Spleen (tissue), 11 donors: ENCODE results near the gene JAG1. TPM values are rescaled to one million over a fixed set of nuclear protein-coding genes. Genes with fewer than 3 reads are reported as not detected.
"Not testable (repeated sequence)": the region's sequence is repeated elsewhere in the genome, so short reads cannot be mapped to it uniquely, and the experiment has no call there.

Source experiments
- DNase-seq: peaks from one replicate; pipeline ENCODE4 v3.0.0-alpha.2; 2020
- H3K27ac ChIP-seq, 8 donors: fragments of 200-600 bp; sonication (generic) in 7 of 8; 1 replicate in 4 of 8; 2 replicates in 4 of 8; pipeline versions ENCODE4 v1.5.0 to v1.8.0; 2016 to 2021; ENCODE audit warnings: inconsistent platforms in 4 of 8, mild to moderate bottlenecking in 4 of 8, moderate library complexity in 1 of 8
- H3K27me3 ChIP-seq, 7 donors: fragments of 200-600 bp; sonication (generic) in 6 of 7; replicated peaks in 1 of 7; 1 replicate in 4 of 7; 2 replicates in 3 of 7; pipeline versions ENCODE4 v1.5.0 to v1.8.0; 2016 to 2021; ENCODE audit warnings: inconsistent platforms in 3 of 7, mild to moderate bottlenecking in 1 of 7
- H3K36me3 ChIP-seq, 6 donors: fragments of 200-600 bp; sonication (generic) in 5 of 6; 1 replicate in 4 of 6; 2 replicates in 2 of 6; pipeline versions ENCODE4 v1.5.0 to v1.8.0; 2016 to 2021; ENCODE audit warnings: inconsistent platforms in 2 of 6
- H3K4me1 ChIP-seq, 6 donors: fragments of 200-600 bp; sonication (generic) in 5 of 6; 1 replicate in 3 of 6; 2 replicates in 3 of 6; pipeline versions ENCODE4 v1.5.0 to v1.8.0; 2016 to 2021; ENCODE audit warnings: inconsistent platforms in 3 of 6
- H3K4me3 ChIP-seq, 8 donors: fragments of 200-600 bp; sonication (generic) in 7 of 8; 1 replicate in 4 of 8; 2 replicates in 4 of 8; pipeline versions ENCODE4 v1.5.0 to v1.8.0; 2016 to 2021; ENCODE audit warnings: inconsistent platforms in 4 of 8, mild to moderate bottlenecking in 4 of 8, moderate library complexity in 2 of 8
- H3K9me3 ChIP-seq, 8 donors: fragments of 200-600 bp; sonication (generic) in 7 of 8; 1 replicate in 4 of 8; 2 replicates in 4 of 8; pipeline versions ENCODE4 v1.5.0 to v1.8.0; 2016 to 2021; ENCODE audit warnings: inconsistent platforms in 4 of 8
- CTCF ChIP-seq, 11 experiments: fragments of 200-600 bp in 7 of 11; fragments of 450-650 bp in 4 of 11; sonication (generic) in 4 of 11; IDR thresholded peaks in 8 of 11; conservative IDR thresholded peaks in 3 of 11; 1 replicate in 7 of 11; 2 replicates in 4 of 11; pipeline versions ENCODE4 v1.4.0 to v1.8.0; 2016 to 2021; ENCODE audit warnings: antibody characterized with exemption in 11 of 11, inconsistent platforms in 4 of 11, mild to moderate bottlenecking in 1 of 11
- POLR2A ChIP-seq, 3 donors: fragments of 450-650 bp; IDR thresholded peaks; one replicate each; pipeline ENCODE4 v1.5.1; 2017; ENCODE audit warnings: antibody characterized with exemption in 3 of 3, mild to moderate bottlenecking in 1 of 3
- POLR2AphosphoS5 ChIP-seq, 3 donors: sonication (generic); formaldehyde crosslinking; IDR thresholded peaks; one replicate each; pipeline ENCODE4 v1.5.1; 2017; ENCODE audit warnings: antibody characterized with exemption in 3 of 3
- WGBS, 5 donors: extraction: QIAGEN DNeasy Blood & Tissue Kit in 3 of 5; methylation state at CpG; one replicate each; pipeline versions ENCODE4 v1.1.5 to v1.1.7; 2013 to 2018; 5-methylcytosine and 5-hydroxymethylcytosine counted together
- intact Hi-C: fragments of 100-400 bp; cut with DNase I; formaldehyde crosslinking; loops from one replicate; pipeline ENCODE4 v1.15.0; 2023; ENCODE audit warnings: low total_unique reads
- microRNA-seq, 3 donors: library from miRNA; unstranded; fragments of <30 nt; microRNA quantifications; one replicate each; pipeline versions ENCODE4 to v1.1.0, GENCODE V29; 2019 to 2020
- polyA plus RNA-seq, 3 donors: library from polyadenylated mRNA; stranded (reverse); fragments of 200-250 nt; gene quantifications; one replicate each; pipeline ENCODE4 v1.2.1, GENCODE V29; 2013
- small RNA-seq, 4 donors: library from RNA; depleted of rRNA; stranded (forward); fragments of <200 nt; gene quantifications; one replicate each; pipeline ENCODE3, GENCODE V24; 2016
- total RNA-seq, 7 donors: library from RNA; depleted of rRNA in 3 of 7; stranded (reverse); fragments of >200 nt in 3 of 7; fragmentation: NEBNext Ultra II Directional in 4 of 7; extraction: Animal tissue kit (Norgen Biotek cat#: 25700) in 4 of 7; gene quantifications; one replicate each; pipeline versions ENCODE4 v1.1.0 to v1.2.1, GENCODE V29; 2016 to 2021
- donor health status: healthy with polysubstance abuse.
- donor health status: DM: no; HTN: no; CAD: no; lungs with moderate emphysema.
- donor health status: DM: no; HTN: no; CAD: no.
- donor health status: Bipolar disorder and iron deficiency.
- donor health status: healthy.
- donor health status: DM: no; HTN: no; CAD: no.
- donor health status: DM: yes; HTN: yes; CAD: no.

Gene JAG1
- total and polyA plus RNA-seq, 10 donors, result 5.6 to 85.3 (median 50.1) TPM

- no peak for TF ChIP-seq POLR2A (IDR thresholded peaks at IDR 0.05)
- no peak for TF ChIP-seq CTCF (IDR thresholded peaks at IDR 0.05 in 8 of 11, conservative IDR thresholded peaks at IDR 0.05 in 3 of 11)
- no peak for TF ChIP-seq POLR2AphosphoS5 (IDR thresholded peaks at IDR 0.05)
- intact Hi-C loops, result no loop called here
- no peak for DNase-seq
- Histone ChIP-seq H3K27ac (peak overlapping the region in 1 of 8 donors; percentile 10), H3K4me3 (no peak overlapping the region), H3K9me3 (no peaks in the 10 kb centered on the region), H3K4me1 (peaks cover 0 to 3% (median 0%) of the 10 kb centered on the region in 6 donors), H3K36me3 (peaks cover 0 to 2% (median 0%) of the 10 kb centered on the region in 6 donors), H3K27me3 (no peaks in the 10 kb centered on the region)
- WGBS, 5 donors, result 84 to 96% (median 89%) methylated on average over 2 of the region's 2 CpGs
These were observed 81.8 kb downstream of the JAG1 start for GRCh38 chr20:10591946-10592521.

GRCh38 chr20:10590950-10591671, 82.7 kb downstream of the JAG1 start:
- H3K4me3 ChIP-seq, result no peak overlapping the region
- DNase-seq, result no peak
- no peaks in the 10 kb centered on the region for H3K27me3 ChIP-seq
- WGBS, 5 donors, result 87 to 100% (median 95%) methylated on average over 1 of the region's 1 CpG
- intact Hi-C loops, result no loop called here
- TF ChIP-seq POLR2A (IDR thresholded peaks at IDR 0.05), result no peak
- TF ChIP-seq CTCF (IDR thresholded peaks at IDR 0.05 in 8 of 11, conservative IDR thresholded peaks at IDR 0.05 in 3 of 11), result no peak
- no peak for TF ChIP-seq POLR2AphosphoS5 (IDR thresholded peaks at IDR 0.05)
- H3K36me3 ChIP-seq, result no peaks in the 10 kb centered on the region
- peaks cover 0 to 3% (median 0%) of the 10 kb centered on the region in 6 donors for H3K4me1 ChIP-seq
- no peak overlapping the region for H3K27ac ChIP-seq
- H3K9me3 ChIP-seq, result no peaks in the 10 kb centered on the region

GRCh38 chr20:10590446-10590845, 83.4 kb downstream of the JAG1 start:
- intact Hi-C loops, result not testable (repeated sequence)
- 92 to 99% (median 96%) methylated on average over 10 of the region's 10 CpGs for WGBS, 5 donors

More at GRCh38 chr20:10590446-10590845, 83.4 kb downstream of the JAG1 start:
- not testable (repeated sequence) for H3K27ac ChIP-seq, H3K36me3 ChIP-seq, DNase-seq, H3K4me1 ChIP-seq, H3K9me3 ChIP-seq, H3K27me3 ChIP-seq, H3K4me3 ChIP-seq

Small RNA genes lying within 50 kb of the gene (microRNA-seq; reads per million reads assigned to microRNA genes)
- gene MIR6870, result 0 to 0.57 (median 0.36) reads per million in 3 donors

Small RNA genes lying within 50 kb of the gene (small RNA-seq; reads per million reads assigned to genes)
- 0 to 0.45 (median 0) reads per million in 4 donors for gene MIR6870

Other genes with a start within 250 kb of the JAG1 start
- 10 to 100 TPM; 10.4 to 18.8 (median 13.6) TPM for gene MKKS, start 239.8 kb downstream of the JAG1 start, total RNA-seq
- 10 to 100 TPM; 11.7 to 16.3 (median 14.3) TPM for gene MKKS, start 239.8 kb downstream of the JAG1 start, polyA plus RNA-seq
- 1 to 10 TPM; 4.1 to 9.0 (median 6.2) TPM for gene SLX4IP, start 238.7 kb downstream of the JAG1 start, total RNA-seq
- gene SLX4IP, start 238.7 kb downstream of the JAG1 start, polyA plus RNA-seq, result 1 to 10 TPM; 2.8 to 2.9 (median 2.8) TPM